ENCODE measurements around the gene MSL1.
A peak's percentile ranks its signal among the peaks of the same experiment; 100 is the strongest.

Gene MSL1

GRCh38 chr17:40159456-40159855 lies 37.7 kb downstream of the MSL1 start:
- no peaks in the 10 kb centered on the region for H3K9me3 Mint-ChIP-seq
- H3K27ac Mint-ChIP-seq: peak overlapping the region; percentile 47
- no peak overlapping the region for H3K4me3 Mint-ChIP-seq
- peaks cover 77% of the 10 kb centered on the region for H3K36me3 Mint-ChIP-seq (ENCODE audit: low read depth)
- H3K27me3 Mint-ChIP-seq: no peaks in the 10 kb centered on the region
- no peak for DNase-seq
- H3K4me1 Mint-ChIP-seq (ENCODE audit: low read depth): peaks cover 30% of the 10 kb centered on the region

GRCh38 chr17:40167685-40168261 lies 46.0 kb downstream of the MSL1 start:
- no peaks in the 10 kb centered on the region for H3K27me3 Mint-ChIP-seq
- peaks cover 8% of the 10 kb centered on the region for H3K4me1 Mint-ChIP-seq (ENCODE audit: low read depth)
- H3K27ac Mint-ChIP-seq: peak overlapping the region; percentile 60
- H3K36me3 Mint-ChIP-seq (ENCODE audit: low read depth): peaks cover 94% of the 10 kb centered on the region
- H3K9me3 Mint-ChIP-seq: no peaks in the 10 kb centered on the region
- H3K4me3 Mint-ChIP-seq: no peak overlapping the region
- DNase-seq: no peak

GRCh38 chr17:40168262-40168832 lies 46.6 kb downstream of the MSL1 start:
- Mint-ChIP-seq H3K4me3 (no peak overlapping the region), H3K9me3 (no peaks in the 10 kb centered on the region), H3K36me3 (ENCODE audit: low read depth) (peaks cover 95% of the 10 kb centered on the region), H3K4me1 (ENCODE audit: low read depth) (peaks cover 8% of the 10 kb centered on the region), H3K27ac (peak overlapping the region; percentile 31), H3K27me3 (no peaks in the 10 kb centered on the region)
- DNase-seq: no peak

GRCh38 chr17:40170325-40170724 lies 48.6 kb downstream of the MSL1 start:
- Mint-ChIP-seq H3K36me3 (ENCODE audit: low read depth) (peaks cover 91% of the 10 kb centered on the region), H3K4me1 (ENCODE audit: low read depth) (peaks cover 7% of the 10 kb centered on the region), H3K4me3 (no peak overlapping the region), H3K27ac (no peak overlapping the region), H3K27me3 (no peaks in the 10 kb centered on the region), H3K9me3 (no peaks in the 10 kb centered on the region)
- DNase-seq: no peak

GRCh38 chr17:40171750-40172149 lies 50.0 kb downstream of the MSL1 start:
- Mint-ChIP-seq H3K4me1 (ENCODE audit: low read depth) (peaks cover 13% of the 10 kb centered on the region), H3K27me3 (no peaks in the 10 kb centered on the region), H3K27ac (peak overlapping the region; percentile 68), H3K36me3 (ENCODE audit: low read depth) (peaks cover 91% of the 10 kb centered on the region), H3K4me3 (no peak overlapping the region), H3K9me3 (no peaks in the 10 kb centered on the region)
- DNase-seq: no peak

GRCh38 chr17:40173091-40173777 lies 51.5 kb downstream of the MSL1 start:
- Mint-ChIP-seq H3K27ac (peak overlapping the region; percentile 66), H3K4me1 (ENCODE audit: low read depth) (peaks cover 15% of the 10 kb centered on the region), H3K9me3 (no peaks in the 10 kb centered on the region), H3K36me3 (ENCODE audit: low read depth) (peaks cover 81% of the 10 kb centered on the region), H3K27me3 (no peaks in the 10 kb centered on the region), H3K4me3 (no peak overlapping the region)
- no peak for DNase-seq

- H3K9me3 Mint-ChIP-seq: no peaks in the 10 kb centered on the region
- no peaks in the 10 kb centered on the region for H3K27me3 Mint-ChIP-seq
- no peak overlapping the region for H3K27ac Mint-ChIP-seq
- peaks cover 17% of the 10 kb centered on the region for H3K4me1 Mint-ChIP-seq (ENCODE audit: low read depth)
- no peak overlapping the region for H3K4me3 Mint-ChIP-seq
- no peak for DNase-seq
- peaks cover 78% of the 10 kb centered on the region for H3K36me3 Mint-ChIP-seq (ENCODE audit: low read depth)
These were observed 52.0 kb downstream of the MSL1 start for GRCh38 chr17:40173778-40174135.

- Mint-ChIP-seq H3K36me3 (ENCODE audit: low read depth) (peaks cover 70% of the 10 kb centered on the region), H3K27me3 (no peaks in the 10 kb centered on the region), H3K27ac (no peak overlapping the region), H3K9me3 (no peaks in the 10 kb centered on the region), H3K4me3 (no peak overlapping the region), H3K4me1 (ENCODE audit: low read depth) (peaks cover 17% of the 10 kb centered on the region)
- DNase-seq: no peak
These were observed 52.7 kb downstream of the MSL1 start for GRCh38 chr17:40174514-40174913.

- no peak overlapping the region for H3K4me3 Mint-ChIP-seq
These were observed 54.4 kb downstream of the MSL1 start for GRCh38 chr17:40175928-40176753.

GRCh38 chr17:40176754-40177110 lies 55.0 kb downstream of the MSL1 start:
- H3K4me1 Mint-ChIP-seq (ENCODE audit: low read depth): peaks cover 15% of the 10 kb centered on the region
- H3K27me3 Mint-ChIP-seq: no peaks in the 10 kb centered on the region
- DNase-seq: no peak
- no peaks in the 10 kb centered on the region for H3K9me3 Mint-ChIP-seq
- peak overlapping the region; percentile 69 for H3K27ac Mint-ChIP-seq
- H3K36me3 Mint-ChIP-seq (ENCODE audit: low read depth): peaks cover 50% of the 10 kb centered on the region
- peak overlapping the region; percentile 54 for H3K4me3 Mint-ChIP-seq

More at GRCh38 chr17:40175928-40176753, 54.4 kb downstream of the MSL1 start:
- Mint-ChIP-seq H3K27me3 (no peaks in the 10 kb centered on the region), H3K9me3 (no peaks in the 10 kb centered on the region), H3K36me3 (ENCODE audit: low read depth) (peaks cover 56% of the 10 kb centered on the region), H3K27ac (no peak overlapping the region), H3K4me1 (ENCODE audit: low read depth) (peaks cover 17% of the 10 kb centered on the region)
- DNase-seq: no peak

GRCh38 chr17:40177275-40177874 lies 55.6 kb downstream of the MSL1 start, which contains the start of gene RAPGEFL1:
Gene RAPGEFL1 (plus strand): TSS chr17:40177470. CDS start chr17:40177862, 392 bp downstream.
- H3K27ac Mint-ChIP-seq: peak within 1 kb of the TSS; percentile 69

GRCh38 chr17:40178021-40178601 lies 56.3 kb downstream of the MSL1 start:
- Mint-ChIP-seq H3K4me1 (ENCODE audit: low read depth) (peaks cover 15% of the 10 kb centered on the region), H3K36me3 (ENCODE audit: low read depth) (peaks cover 36% of the 10 kb centered on the region), H3K4me3 (peak overlapping the region; percentile 25), H3K9me3 (no peaks in the 10 kb centered on the region), H3K27me3 (no peaks in the 10 kb centered on the region), H3K27ac (no peak overlapping the region)
- DNase-seq: no peak

More at GRCh38 chr17:40177275-40177874, 55.6 kb downstream of the MSL1 start, which contains the start of gene RAPGEFL1:
- H3K4me3 Mint-ChIP-seq: peak within 1 kb of the TSS; percentile 54
- peaks cover 15% of the 10 kb centered on the region for H3K4me1 Mint-ChIP-seq (ENCODE audit: low read depth)
- H3K27me3 Mint-ChIP-seq: no peaks in the 10 kb centered on the region
- peak; percentile 88 for DNase-seq
- no peaks in the 10 kb centered on the region for H3K9me3 Mint-ChIP-seq
- peaks cover 44% of the 10 kb centered on the region for H3K36me3 Mint-ChIP-seq (ENCODE audit: low read depth)

GRCh38 chr17:40178660-40179059 lies 56.9 kb downstream of the MSL1 start:
- Mint-ChIP-seq H3K27me3 (no peaks in the 10 kb centered on the region), H3K27ac (no peak overlapping the region), H3K36me3 (ENCODE audit: low read depth) (peaks cover 31% of the 10 kb centered on the region), H3K4me1 (ENCODE audit: low read depth) (peaks cover 15% of the 10 kb centered on the region), H3K9me3 (no peaks in the 10 kb centered on the region), H3K4me3 (peak overlapping the region; percentile 25)
- DNase-seq: no peak

Data from activated T-cell treated with anti-CD3 and anti-CD28 coated beads, Interleukin-2, amount 50 U/mL, for 24 hours (primary cell).